Measurements from ENCODE around the gene TEX50.
"Not testable (repeated sequence)": the region's sequence is repeated elsewhere in the genome, so short reads cannot be mapped to it uniquely, and the experiment has no call there.

The TEX50 gene

GRCh38 chr1:173638043-173639021 lies 3.2 kb downstream of the TEX50 start:
- Histone ChIP-seq H3K9me3 (ENCODE audit: control insufficient read depth, insufficient read depth, low read length) (no peaks in the 10 kb centered on the region), H4K20me1 (ENCODE audit: control insufficient read depth, insufficient read depth, low read depth, low read length) (no peaks in the 10 kb centered on the region), H3K4me3 (ENCODE audit: low read length) (no peak overlapping the region), H3K4me2 (ENCODE audit: low read length) (no peak overlapping the region), H3K79me2 (ENCODE audit: control insufficient read depth, low read length) (no peaks in the 10 kb centered on the region), H3K4me1 (ENCODE audit: control insufficient read depth, low read length) (no peaks in the 10 kb centered on the region), H3K27ac (ENCODE audit: low read depth, low read length) (no peak overlapping the region), H3K9me2 (replicated peaks; ENCODE audit: control insufficient read depth, low read length) (no peaks in the 10 kb centered on the region), H3K27me3 (ENCODE audit: control insufficient read depth, low read length) (no peaks in the 10 kb centered on the region), H3K36me3 (ENCODE audit: control insufficient read depth, low read length) (no peaks in the 10 kb centered on the region), H3F3A (ENCODE audit: control insufficient read depth, insufficient read depth) (no peaks in the 10 kb centered on the region)
- TF ChIP-seq, protein P1, sequence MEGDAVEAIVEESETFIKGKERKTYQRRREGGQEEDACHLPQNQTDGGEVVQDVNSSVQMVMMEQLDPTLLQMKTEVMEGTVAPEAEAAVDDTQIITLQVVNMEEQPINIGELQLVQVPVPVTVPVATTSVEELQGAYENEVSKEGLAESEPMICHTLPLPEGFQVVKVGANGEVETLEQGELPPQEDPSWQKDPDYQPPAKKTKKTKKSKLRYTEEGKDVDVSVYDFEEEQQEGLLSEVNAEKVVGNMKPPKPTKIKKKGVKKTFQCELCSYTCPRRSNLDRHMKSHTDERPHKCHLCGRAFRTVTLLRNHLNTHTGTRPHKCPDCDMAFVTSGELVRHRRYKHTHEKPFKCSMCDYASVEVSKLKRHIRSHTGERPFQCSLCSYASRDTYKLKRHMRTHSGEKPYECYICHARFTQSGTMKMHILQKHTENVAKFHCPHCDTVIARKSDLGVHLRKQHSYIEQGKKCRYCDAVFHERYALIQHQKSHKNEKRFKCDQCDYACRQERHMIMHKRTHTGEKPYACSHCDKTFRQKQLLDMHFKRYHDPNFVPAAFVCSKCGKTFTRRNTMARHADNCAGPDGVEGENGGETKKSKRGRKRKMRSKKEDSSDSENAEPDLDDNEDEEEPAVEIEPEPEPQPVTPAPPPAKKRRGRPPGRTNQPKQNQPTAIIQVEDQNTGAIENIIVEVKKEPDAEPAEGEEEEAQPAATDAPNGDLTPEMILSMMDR (IDR thresholded peaks at IDR 0.05; ENCODE audit: low read depth, low read length, poor library complexity, severe bottlenecking): no peak
- no peak for TF ChIP-seq EZH2phosphoT487 (IDR thresholded peaks at IDR 0.05; ENCODE audit: borderline replicate concordance, low read length)

- Histone ChIP-seq H3K27ac (ENCODE audit: low read depth, low read length) (no peak overlapping the region), H3K9me3 (ENCODE audit: control insufficient read depth, insufficient read depth, low read length) (no peaks in the 10 kb centered on the region), H3K9me2 (replicated peaks; ENCODE audit: control insufficient read depth, low read length) (no peaks in the 10 kb centered on the region), H4K20me1 (ENCODE audit: control insufficient read depth, insufficient read depth, low read depth, low read length) (no peaks in the 10 kb centered on the region), H3K4me3 (ENCODE audit: low read length) (no peak overlapping the region), H3K79me2 (ENCODE audit: control insufficient read depth, low read length) (no peaks in the 10 kb centered on the region), H3K4me1 (ENCODE audit: control insufficient read depth, low read length) (no peaks in the 10 kb centered on the region), H3F3A (ENCODE audit: control insufficient read depth, insufficient read depth) (no peaks in the 10 kb centered on the region), H3K4me2 (ENCODE audit: low read length) (no peak overlapping the region), H3K27me3 (ENCODE audit: control insufficient read depth, low read length) (no peaks in the 10 kb centered on the region), H3K36me3 (ENCODE audit: control insufficient read depth, low read length) (no peaks in the 10 kb centered on the region)
- TF ChIP-seq, protein P1 (IDR thresholded peaks at IDR 0.05; ENCODE audit: low read depth, low read length, poor library complexity, severe bottlenecking): no peak
- no peak for TF ChIP-seq EZH2phosphoT487 (IDR thresholded peaks at IDR 0.05; ENCODE audit: borderline replicate concordance, low read length)
Observed at GRCh38 chr1:173639102-173639501, 4.0 kb downstream of the TEX50 start.

DNA sequence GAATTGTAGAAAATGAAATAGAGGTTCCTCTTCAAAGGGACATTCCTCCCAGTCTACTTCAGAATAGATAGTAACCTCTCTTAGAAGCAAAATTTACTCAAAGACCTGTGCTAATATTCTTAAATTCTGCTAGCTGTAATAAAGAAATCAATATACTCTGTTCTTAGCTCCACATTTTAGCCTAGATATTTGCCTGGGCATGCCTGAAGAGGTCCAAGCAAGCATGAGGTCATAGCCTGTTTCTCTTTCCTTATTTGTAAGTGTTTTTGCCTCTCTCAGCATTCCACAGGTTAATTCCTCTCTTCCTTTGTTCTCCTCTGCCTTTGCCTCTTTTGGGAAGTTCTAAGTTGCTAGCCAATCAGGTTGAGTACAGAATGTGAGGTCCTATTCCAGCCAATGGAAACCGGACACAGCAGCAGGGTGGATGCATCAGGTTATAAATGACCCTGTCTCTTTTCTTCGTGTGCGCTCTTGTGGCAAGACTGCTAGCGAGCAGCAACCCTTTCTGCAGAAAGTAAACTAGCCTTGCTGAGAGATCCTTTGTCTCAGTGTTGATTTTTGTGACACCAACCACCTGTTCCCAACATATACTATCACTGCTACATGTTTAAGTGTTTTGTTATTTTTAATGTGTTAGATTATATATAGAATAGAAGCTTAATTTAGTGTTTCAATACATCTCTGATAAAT lies 7.5 kb downstream of the TEX50 start:
- not testable (repeated sequence) for H3K27ac ChIP-seq (ENCODE audit: low read depth, low read length); H3K4me3 ChIP-seq (ENCODE audit: low read length); H3K9me2 ChIP-seq (replicated peaks; ENCODE audit: control insufficient read depth, low read length); H3K36me3 ChIP-seq (ENCODE audit: control insufficient read depth, low read length); H3K9me3 ChIP-seq (ENCODE audit: control insufficient read depth, insufficient read depth, low read length); H3F3A ChIP-seq (ENCODE audit: control insufficient read depth, insufficient read depth); H3K4me1 ChIP-seq (ENCODE audit: control insufficient read depth, low read length); H3K4me2 ChIP-seq (ENCODE audit: low read length); H4K20me1 ChIP-seq (ENCODE audit: control insufficient read depth, insufficient read depth, low read depth, low read length); H3K79me2 ChIP-seq (ENCODE audit: control insufficient read depth, low read length); H3K27me3 ChIP-seq (ENCODE audit: control insufficient read depth, low read length)

DNA sequence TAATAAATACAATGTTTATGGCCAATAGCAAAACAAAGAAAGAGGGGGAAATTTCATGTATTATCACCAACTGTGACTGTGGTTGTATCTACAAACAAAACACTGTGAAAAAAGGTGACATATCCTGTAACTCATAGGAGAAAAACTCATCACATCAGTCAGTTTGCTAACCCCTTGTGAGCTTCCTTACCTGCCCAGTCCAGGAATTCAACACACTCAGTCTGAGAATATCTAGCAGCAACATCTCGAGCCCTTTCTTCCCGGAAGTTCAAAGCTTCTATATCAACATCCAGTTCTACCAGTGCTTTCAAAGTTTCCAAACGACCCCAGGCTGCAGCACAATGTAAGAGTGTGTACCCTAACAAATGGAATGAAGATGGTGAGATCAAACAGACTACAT lies 11.5 kb downstream of the TEX50 start:
- Histone ChIP-seq H3K27me3 (ENCODE audit: control insufficient read depth, low read length) (no peaks in the 10 kb centered on the region), H3K27ac (ENCODE audit: low read depth, low read length) (no peak overlapping the region), H3K36me3 (ENCODE audit: control insufficient read depth, low read length) (no peaks in the 10 kb centered on the region), H3K4me2 (ENCODE audit: low read length) (no peak overlapping the region), H3K9me2 (replicated peaks; ENCODE audit: control insufficient read depth, low read length) (no peaks in the 10 kb centered on the region), H3K79me2 (ENCODE audit: control insufficient read depth, low read length) (no peaks in the 10 kb centered on the region), H3K4me1 (ENCODE audit: control insufficient read depth, low read length) (no peaks in the 10 kb centered on the region), H4K20me1 (ENCODE audit: control insufficient read depth, insufficient read depth, low read depth, low read length) (no peaks in the 10 kb centered on the region), H3K9me3 (ENCODE audit: control insufficient read depth, insufficient read depth, low read length) (no peaks in the 10 kb centered on the region), H3F3A (ENCODE audit: control insufficient read depth, insufficient read depth) (no peaks in the 10 kb centered on the region), H3K4me3 (ENCODE audit: low read length) (no peak overlapping the region)
- TF ChIP-seq, protein P1 (IDR thresholded peaks at IDR 0.05; ENCODE audit: low read depth, low read length, poor library complexity, severe bottlenecking): no peak
- no peak for TF ChIP-seq EZH2phosphoT487 (IDR thresholded peaks at IDR 0.05; ENCODE audit: borderline replicate concordance, low read length)

Data from DOHH2 (cell line).